Thyroid gland (tissue), 4 donors: Measurements from ENCODE around the gene PLCH1. TPM values are rescaled to one million over a fixed set of nuclear protein-coding genes. Genes with fewer than 3 reads are reported as not detected.

Experiments
- DNase-seq, 2 donors: peaks; one replicate each; pipeline ENCODE4 v3.0.0-alpha.2; 2019
- H3K27ac ChIP-seq, 3 donors: fragments of 200-600 bp; sonication (generic); 1 replicate in 2 of 3; 2 replicates in 1 of 3; pipeline ENCODE4 v1.5.1; 2016 to 2019; ENCODE audit warnings: mild to moderate bottlenecking in 1 of 3, moderate library complexity in 1 of 3
- H3K27me3 ChIP-seq: fragments of 200-600 bp; sonication (generic); one replicate; pipeline ENCODE4 v1.5.1; 2019
- H3K36me3 ChIP-seq, 2 donors: fragments of 200-600 bp; sonication (generic); one replicate each; pipeline ENCODE4 v1.5.1; 2016 to 2019
- H3K4me1 ChIP-seq, 2 donors: fragments of 200-600 bp; sonication (generic); one replicate each; pipeline ENCODE4 v1.5.1; 2017 to 2019
- H3K4me3 ChIP-seq, 3 donors: fragments of 200-600 bp; sonication (generic); replicated peaks in 1 of 3; 1 replicate in 2 of 3; 2 replicates in 1 of 3; pipeline ENCODE4 v1.5.1; 2016; ENCODE audit warnings: mild to moderate bottlenecking in 1 of 3
- H3K9me3 ChIP-seq: fragments of 200-600 bp; sonication (generic); one replicate; pipeline ENCODE4 v1.5.1; 2017
- CTCF ChIP-seq, 6 experiments: fragments of 200-600 bp in 3 of 6; fragments of 450-650 bp in 3 of 6; sonication (generic) in 3 of 6; IDR thresholded peaks; one replicate each; pipeline ENCODE4 v1.5.1; 2016 to 2019; ENCODE audit warnings: antibody characterized with exemption in 6 of 6, mild to moderate bottlenecking in 2 of 6, inconsistent platforms in 1 of 6, moderate library complexity in 1 of 6
- POLR2A ChIP-seq, 2 donors: fragments of 450-650 bp; IDR thresholded peaks; one replicate each; pipeline ENCODE4 v1.6.1; 2017; ENCODE audit warnings: antibody characterized with exemption in 2 of 2, mild to moderate bottlenecking in 2 of 2, moderate library complexity in 1 of 2
- WGBS, 2 donors: methylation state at CpG; one replicate each; pipeline ENCODE4 v1.1.5; 2017; 5-methylcytosine and 5-hydroxymethylcytosine counted together
- intact Hi-C: fragments of 100-400 bp; cut with DNase I; formaldehyde crosslinking; loops from one replicate; pipeline ENCODE4 v1.15.1; 2023
- total RNA-seq, 4 donors: library from RNA; depleted of rRNA; stranded (reverse); fragments of >200 nt; gene quantifications; one replicate each; pipeline ENCODE4 v1.2.3, GENCODE V29; 2016

PLCH1 gene
- total RNA-seq, 4 donors from 2014 or later, result 4.3 to 20.6 (median 14.1) TPM

GRCh38 chr3:155581579-155581978, 163.3 kb downstream of the PLCH1 start:
- no peak overlapping the region for H3K27ac ChIP-seq
- no peaks in the 10 kb centered on the region for H3K9me3 ChIP-seq
- intact Hi-C loops, result no loop called here
- H3K4me3 ChIP-seq, result no peak overlapping the region
- 82% methylated on average over 10 of the region's 10 CpGs for WGBS, 2 donors
- H3K4me1 ChIP-seq, result no peaks in the 10 kb centered on the region
- H3K27me3 ChIP-seq, result no peaks in the 10 kb centered on the region
- no peak for DNase-seq
- no peaks in the 10 kb centered on the region for H3K36me3 ChIP-seq
- no peak for TF ChIP-seq CTCF (IDR thresholded peaks at IDR 0.05)
- no peak for TF ChIP-seq POLR2A (IDR thresholded peaks at IDR 0.05)

DNA sequence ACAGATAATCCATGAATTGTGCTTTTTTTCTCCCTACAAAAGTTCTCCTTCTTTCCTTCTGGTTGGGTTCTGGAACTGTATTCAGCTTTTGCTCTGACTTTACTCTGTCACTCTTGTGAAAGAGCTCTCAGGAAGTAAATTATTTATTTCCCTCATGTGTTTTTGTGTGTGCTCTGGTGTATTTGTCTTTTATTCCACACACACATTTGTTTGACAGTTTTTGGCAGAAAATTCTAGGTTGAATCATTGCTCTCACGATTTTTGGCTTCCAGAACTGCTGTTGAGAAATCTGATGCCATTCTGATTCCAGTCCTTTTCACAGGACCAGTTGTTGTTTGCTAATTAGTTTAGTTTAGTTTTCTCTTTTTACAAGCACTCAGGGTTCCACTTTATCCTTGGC, 172.8 kb downstream of the PLCH1 start:
- DNase-seq, result no peak
- TF ChIP-seq CTCF (IDR thresholded peaks at IDR 0.05) (no peak), POLR2A (IDR thresholded peaks at IDR 0.05) (no peak)
- no peaks in the 10 kb centered on the region for H3K4me1 ChIP-seq
- 31 to 42% methylated on average over 1 of the region's 1 CpG for WGBS, 2 donors
- H3K9me3 ChIP-seq, result no peaks in the 10 kb centered on the region
- H3K36me3 ChIP-seq, result no peaks in the 10 kb centered on the region
- H3K4me3 ChIP-seq, result no peak overlapping the region
- H3K27ac ChIP-seq, result no peak overlapping the region
- no peaks in the 10 kb centered on the region for H3K27me3 ChIP-seq
- intact Hi-C loops, result no loop called here

DNA sequence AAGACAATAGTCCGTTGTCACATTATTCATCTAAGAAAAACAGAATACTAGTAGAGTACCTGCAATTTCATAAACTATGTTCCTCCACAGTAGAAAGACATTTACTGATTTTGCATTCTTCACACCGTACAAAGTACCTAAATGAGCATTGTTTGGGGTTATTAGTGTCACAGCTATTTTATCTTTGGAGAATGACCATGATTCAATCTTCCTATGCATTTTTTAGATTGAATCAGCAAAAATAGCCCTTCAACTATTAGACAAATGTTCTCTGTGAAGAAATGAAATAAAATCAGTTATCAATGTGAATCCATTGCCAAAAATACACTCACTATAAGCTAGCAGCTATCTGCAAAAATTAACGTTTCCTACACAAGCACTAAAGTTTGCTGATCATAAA, 176.6 kb downstream of the PLCH1 start:
- intact Hi-C loops, result no loop called here
- H3K4me3 ChIP-seq, result no peak overlapping the region
- H3K36me3 ChIP-seq, result no peaks in the 10 kb centered on the region
- H3K27me3 ChIP-seq, result no peaks in the 10 kb centered on the region
- TF ChIP-seq POLR2A (IDR thresholded peaks at IDR 0.05), result no peak
- TF ChIP-seq CTCF (IDR thresholded peaks at IDR 0.05), result no peak
- H3K27ac ChIP-seq, result no peak overlapping the region
- WGBS, 2 donors, result 91% methylated on average over 3 of the region's 3 CpGs
- H3K9me3 ChIP-seq, result no peaks in the 10 kb centered on the region
- DNase-seq, result no peak
- no peaks in the 10 kb centered on the region for H3K4me1 ChIP-seq

DNA sequence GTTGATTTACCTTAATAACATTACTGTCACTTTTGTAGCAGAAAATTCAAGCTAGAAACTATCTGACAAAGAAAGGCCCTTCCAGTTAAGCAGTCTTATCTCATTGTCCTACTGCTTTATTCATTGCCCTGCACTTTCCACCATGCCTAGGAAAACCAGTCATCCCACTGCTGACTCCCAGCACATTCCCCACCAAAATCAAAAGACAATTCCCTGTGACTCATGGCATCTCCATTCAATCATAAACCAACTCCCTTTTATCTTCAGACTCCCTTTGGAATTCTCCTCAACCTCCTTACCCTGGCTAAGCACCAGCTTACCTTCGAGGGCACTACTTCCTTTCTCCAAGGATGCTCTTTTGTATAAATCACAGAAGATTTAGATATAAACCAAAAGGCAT, 184.3 kb downstream of the PLCH1 start:
- H3K27ac ChIP-seq, result no peak overlapping the region
- H3K36me3 ChIP-seq, result no peaks in the 10 kb centered on the region
- no peak for TF ChIP-seq POLR2A (IDR thresholded peaks at IDR 0.05)
- no peak for TF ChIP-seq CTCF (IDR thresholded peaks at IDR 0.05)
- no peak for DNase-seq
- intact Hi-C loops, result no loop called here
- H3K4me1 ChIP-seq, result no peaks in the 10 kb centered on the region
- WGBS, 2 donors, result 76 to 82% methylated on average over 1 of the region's 1 CpG
- H3K4me3 ChIP-seq, result no peak overlapping the region
- no peaks in the 10 kb centered on the region for H3K27me3 ChIP-seq
- no peaks in the 10 kb centered on the region for H3K9me3 ChIP-seq

DNA sequence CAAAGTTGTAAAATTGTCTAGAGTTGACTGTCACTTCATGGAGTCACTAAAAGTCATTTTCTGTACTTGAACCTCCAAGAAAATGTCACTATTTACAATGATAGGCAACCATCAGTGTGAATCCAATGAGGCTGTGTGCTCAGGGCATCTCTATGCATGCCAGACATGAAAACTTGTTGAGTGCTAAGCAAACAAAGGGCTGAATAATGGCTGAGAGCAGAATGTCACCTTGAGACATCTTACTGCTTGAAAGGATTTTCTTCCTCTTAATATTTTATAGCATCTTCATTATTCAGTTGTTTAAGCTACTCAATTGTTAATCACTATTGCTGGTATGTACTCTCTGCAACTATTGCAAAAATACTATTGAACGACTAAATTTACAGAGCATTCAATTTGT, 184.7 kb downstream of the PLCH1 start:
- intact Hi-C loops, result no loop called here
- no peak for DNase-seq
- no peak overlapping the region for H3K27ac ChIP-seq
- H3K9me3 ChIP-seq, result no peaks in the 10 kb centered on the region
- H3K4me3 ChIP-seq, result no peak overlapping the region
- H3K4me1 ChIP-seq, result no peaks in the 10 kb centered on the region
- 88 to 92% methylated on average over 1 of the region's 1 CpG for WGBS, 2 donors
- H3K27me3 ChIP-seq, result no peaks in the 10 kb centered on the region
- no peaks in the 10 kb centered on the region for H3K36me3 ChIP-seq
- no peak for TF ChIP-seq POLR2A (IDR thresholded peaks at IDR 0.05)
- no peak for TF ChIP-seq CTCF (IDR thresholded peaks at IDR 0.05)
